SH-SY5Y (cell line): ENCODE data around the gene ILK.

Experiments
- GATA2 ChIP-seq: IDR thresholded peaks from 2 replicates; pipeline ENCODE4 v1.6.1; 2011; ENCODE audit warnings: mild to moderate bottlenecking, low read depth, low read length
- GATA3 ChIP-seq: IDR thresholded peaks from 2 replicates; pipeline ENCODE4 v1.6.1; 2011; ENCODE audit warnings: low read depth, mild to moderate bottlenecking, low read length, moderate library complexity

DNA sequence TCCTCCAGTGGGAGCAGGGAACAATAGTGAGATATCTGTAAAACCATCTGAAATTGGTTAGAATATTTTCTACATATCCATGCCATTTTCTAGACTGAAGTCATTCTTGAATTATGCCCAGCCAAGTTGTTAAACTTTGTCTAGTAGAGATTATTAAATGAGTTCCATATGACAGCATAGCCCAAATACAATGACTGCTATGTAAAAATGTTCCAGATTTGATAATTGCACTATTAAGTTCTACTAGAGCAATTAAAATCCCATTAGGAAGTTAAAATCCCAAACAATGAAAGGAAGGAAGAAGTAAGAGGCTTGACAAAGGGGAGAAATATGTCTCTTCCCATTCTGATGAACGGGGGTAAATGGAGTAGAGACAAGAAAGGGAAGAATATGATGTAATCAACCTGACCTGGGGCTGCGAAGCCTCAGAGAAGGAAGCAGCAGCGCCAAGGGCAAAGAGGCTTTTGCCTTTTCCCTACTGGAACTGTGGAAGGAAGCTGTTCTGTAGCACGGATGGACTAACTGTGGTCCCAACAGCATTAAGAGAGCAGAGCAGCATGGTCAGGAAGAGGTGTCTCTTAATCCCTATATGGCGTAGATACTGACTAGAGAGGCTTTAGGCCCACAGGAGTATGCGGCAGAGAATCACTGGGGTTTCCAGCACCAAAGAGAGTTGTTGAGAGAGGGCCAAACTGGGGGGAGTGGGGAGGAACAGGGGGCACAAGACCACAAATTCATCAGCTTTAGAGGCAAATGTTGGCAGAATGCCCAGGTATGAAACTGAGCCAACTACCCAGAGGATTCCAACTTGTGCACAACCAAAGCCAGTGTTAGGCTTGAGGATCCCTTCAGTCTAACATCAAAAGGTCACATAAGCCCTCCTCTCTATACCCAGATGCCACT is 26.9 kb upstream of the ILK start:
- TF ChIP-seq GATA2 = no peak
- TF ChIP-seq GATA3 = no peak
